ENCODE results near the gene SLC25A1.
"Not testable (repeated sequence)": the region's sequence is repeated elsewhere in the genome, so short reads cannot be mapped to it uniquely, and the experiment has no call there.

SLC25A1 gene

DNA sequence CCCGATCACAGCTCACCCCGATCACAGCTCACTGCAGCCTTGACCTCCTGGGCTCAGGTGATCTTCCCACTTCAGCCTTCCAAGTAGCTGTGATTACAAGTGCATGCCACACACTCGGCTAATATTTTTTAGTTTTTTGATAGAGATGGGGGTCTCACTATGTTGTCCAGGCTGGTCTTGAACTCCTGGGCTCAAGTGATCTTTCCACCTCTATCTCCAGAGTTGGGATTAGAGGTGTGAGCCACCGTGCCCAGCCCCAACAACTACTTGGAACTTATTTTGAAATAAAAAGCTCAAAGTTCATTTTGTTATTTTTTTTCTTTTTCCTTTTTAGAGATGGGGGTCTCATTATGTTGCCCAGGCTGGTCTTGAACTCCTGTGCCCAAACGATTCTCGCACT, 27.8 kb upstream of the SLC25A1 start:
- DNase-seq (ENCODE audit: low read depth in 2 of 2): no peak

DNA sequence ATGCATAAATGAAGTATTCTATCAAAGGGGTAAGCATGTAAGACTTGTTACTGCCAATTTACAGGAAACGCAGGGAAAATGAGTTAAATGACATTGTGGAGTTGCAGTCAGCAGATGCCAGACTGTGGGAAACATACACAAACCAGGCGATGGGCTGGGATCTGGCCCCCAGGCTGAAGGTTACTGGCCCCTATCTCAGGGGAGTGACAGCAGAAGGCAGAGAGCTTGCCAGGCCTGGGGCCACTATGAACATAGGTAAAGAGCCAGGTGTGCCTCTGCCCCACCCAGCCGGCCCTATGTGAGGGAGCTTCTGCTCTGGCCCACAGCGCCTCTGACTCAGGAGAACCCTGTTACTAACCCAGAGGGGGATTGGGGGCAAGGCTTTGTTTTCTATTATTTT, 26.1 kb upstream of the SLC25A1 start:
- DNase-seq (ENCODE audit: low read depth in 2 of 2): no peak

DNA sequence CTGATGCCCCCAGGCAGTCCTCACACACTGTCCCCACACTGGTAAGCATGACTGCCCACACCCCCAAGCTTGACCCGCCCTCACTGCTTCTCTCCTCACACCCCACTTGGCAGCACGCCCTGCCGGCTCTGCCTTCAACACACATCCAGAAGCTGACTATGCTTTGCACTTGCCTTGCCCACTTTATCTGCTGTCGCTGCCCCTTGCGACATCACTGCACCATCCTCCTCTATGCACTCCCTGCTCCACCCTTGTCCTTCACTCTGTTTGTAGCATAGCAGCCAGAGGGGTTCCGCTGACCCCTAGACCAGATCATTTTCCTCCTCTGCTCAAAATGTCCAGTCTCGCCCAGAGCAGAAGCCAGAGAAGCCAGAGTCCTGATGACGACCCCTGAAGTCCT, 25.3 kb upstream of the SLC25A1 start:
- DNase-seq (ENCODE audit: low read depth in 2 of 2): no peak

DNA sequence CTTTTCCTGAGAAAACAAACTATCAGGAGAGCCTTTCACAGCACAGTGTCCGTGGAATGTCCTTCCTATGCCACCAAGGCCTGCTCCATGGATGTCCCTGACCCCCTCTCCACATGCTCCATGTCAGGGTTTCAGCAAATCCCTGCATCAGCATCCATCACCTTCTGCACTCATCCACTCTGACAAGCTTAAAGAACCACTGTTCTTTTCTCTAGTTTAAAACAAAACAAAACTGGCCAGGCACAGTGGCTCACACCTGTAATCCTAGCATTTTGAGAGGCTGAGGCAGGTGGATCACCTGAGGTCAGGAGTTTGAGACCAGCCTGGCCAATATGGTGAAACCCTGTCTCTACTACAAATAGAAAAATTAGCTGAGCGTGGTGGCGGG, 24.3 kb upstream of the SLC25A1 start:
- DNase-seq (ENCODE audit: low read depth in 2 of 2): not testable (repeated sequence)

DNA sequence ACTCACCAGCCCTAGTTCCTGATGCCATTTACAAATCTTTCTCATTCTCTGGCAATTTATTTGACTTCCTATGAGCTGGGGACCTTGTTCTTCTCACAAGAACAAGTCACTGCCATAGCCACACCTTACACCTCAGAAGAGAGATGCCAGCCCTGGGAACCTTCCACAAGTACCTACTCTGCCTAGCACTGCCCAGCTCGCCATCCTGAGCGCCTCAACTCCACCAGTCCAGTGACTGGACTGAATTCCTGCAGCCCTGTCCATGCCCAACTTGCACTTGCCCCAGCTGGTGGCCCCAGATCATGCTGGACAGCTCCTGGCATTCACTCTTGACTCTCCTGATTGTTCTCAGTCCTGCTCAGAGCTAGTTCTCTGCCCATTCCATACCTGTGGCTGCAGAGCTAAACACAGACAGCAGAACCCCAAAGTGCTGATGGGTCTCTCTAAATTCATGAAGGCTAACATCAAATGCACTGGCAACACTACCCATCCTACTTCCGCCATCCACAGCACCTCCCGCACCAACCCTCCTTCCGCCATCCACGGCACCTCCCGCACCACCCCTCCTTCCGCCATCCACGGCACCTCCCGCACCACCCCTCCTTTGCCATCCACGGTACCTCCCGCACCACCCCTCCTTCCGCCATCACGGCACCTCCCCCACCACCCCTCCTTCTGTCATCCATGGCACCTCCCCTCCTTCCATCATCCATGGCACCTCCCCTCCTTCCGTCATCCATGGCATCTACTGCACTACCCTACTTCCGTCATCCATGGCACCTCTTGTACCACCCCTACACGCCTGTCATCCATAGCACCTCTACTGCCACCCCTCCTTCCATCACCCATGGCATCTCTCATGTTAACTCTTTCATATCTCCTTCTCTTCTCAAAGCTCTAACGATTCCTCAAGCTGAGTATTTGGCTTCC, 23.6 kb upstream of the SLC25A1 start:
- DNase-seq (ENCODE audit: low read depth in 2 of 2): no peak

DNA sequence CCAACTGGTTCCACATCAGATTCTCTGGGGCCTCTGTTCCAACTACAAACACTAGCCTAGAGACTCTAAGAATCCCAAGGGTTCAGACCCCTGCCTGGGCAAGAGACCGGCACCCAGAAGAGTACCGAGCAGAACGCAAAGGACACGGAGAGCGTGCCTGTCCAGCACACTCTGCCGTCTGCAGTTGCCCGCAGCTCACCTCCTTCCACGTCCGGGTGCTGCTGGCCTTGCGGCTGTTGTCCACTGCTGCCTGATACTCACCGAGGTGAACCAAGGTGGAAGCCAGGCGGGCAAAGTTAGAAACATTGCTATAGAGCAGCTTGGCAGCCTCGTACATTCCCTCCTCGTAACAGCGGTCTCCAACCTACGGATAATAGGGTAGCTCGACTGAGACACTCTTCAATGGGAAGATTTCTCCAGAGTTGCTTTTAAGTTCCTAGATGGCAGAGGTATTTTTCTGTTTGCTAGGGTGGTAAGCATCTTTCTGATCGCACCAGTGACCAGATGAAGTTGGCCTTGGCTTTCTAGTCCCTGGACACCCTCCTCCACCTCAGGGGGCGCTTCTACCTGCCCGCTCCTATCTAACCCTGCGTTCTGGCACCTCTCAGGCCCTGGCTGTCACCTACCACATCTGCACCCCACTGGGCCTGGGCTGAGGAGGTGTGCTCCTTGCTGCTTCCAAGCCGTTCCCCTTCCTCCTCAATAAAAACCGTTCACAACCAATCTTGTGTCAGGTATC, 22.8 kb upstream of the SLC25A1 start:
- DNase-seq (ENCODE audit: low read depth in 2 of 2): no peak

DNA sequence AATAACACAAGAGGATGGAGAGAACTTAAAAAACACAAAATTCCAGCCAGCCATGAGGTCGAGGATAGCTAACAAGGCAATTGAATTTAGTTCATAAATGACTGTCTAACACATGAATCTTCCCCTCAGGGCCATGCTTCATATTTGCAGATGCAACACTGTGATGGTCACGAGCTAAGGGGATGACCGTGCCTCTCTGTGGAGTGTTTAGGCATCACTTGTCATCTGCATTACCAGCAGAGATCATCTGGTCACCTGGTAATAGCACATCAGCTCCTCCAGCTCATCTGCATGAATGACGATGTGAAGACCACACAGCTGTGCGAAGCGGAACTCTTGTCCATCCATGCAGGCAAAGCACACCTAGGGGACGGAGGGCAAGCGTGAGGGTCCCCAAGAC, 20.9 kb upstream of the SLC25A1 start:
- no peak for DNase-seq (ENCODE audit: low read depth in 2 of 2)

DNA sequence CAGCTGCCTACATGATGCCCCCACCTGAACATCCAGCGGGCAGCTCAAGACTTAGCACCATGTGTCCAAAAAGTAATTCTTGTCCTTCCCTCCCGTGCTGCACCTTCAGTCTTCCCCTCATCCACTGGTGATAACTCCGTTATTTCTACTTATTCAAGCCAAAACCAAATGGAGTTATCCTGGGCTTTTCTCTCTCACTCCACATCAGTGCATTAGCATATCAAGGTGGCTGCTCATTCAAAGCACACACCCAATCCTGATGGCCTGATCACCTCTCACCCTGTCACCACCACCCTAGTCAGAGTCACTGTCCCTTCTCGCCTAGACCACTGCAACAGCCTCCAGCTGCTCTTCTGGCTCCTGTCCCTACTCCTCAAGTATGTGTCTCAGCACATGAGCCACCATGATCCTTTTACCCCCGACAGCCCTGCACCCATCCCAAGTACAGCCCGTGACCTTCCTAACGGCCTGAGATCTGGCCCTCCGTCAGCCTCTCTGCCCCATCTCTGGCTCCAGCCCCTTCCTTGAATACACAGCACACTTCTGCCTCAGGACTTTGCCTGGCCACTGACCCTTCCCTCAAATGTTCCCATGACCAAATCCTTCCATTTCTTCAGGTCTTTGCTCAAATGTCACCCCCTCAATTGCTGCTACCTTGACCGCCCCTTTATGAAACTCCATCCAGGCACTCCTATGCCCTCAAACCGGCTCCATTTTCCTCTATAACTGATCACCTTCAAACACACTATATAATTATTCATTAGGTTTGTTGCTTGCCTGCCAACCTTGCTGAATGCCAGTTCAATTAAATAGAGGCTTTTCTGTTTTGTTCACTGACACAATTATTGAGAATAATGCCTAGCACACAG, 19.7 kb upstream of the SLC25A1 start:
- DNase-seq (ENCODE audit: low read depth in 2 of 2): no peak

DNA sequence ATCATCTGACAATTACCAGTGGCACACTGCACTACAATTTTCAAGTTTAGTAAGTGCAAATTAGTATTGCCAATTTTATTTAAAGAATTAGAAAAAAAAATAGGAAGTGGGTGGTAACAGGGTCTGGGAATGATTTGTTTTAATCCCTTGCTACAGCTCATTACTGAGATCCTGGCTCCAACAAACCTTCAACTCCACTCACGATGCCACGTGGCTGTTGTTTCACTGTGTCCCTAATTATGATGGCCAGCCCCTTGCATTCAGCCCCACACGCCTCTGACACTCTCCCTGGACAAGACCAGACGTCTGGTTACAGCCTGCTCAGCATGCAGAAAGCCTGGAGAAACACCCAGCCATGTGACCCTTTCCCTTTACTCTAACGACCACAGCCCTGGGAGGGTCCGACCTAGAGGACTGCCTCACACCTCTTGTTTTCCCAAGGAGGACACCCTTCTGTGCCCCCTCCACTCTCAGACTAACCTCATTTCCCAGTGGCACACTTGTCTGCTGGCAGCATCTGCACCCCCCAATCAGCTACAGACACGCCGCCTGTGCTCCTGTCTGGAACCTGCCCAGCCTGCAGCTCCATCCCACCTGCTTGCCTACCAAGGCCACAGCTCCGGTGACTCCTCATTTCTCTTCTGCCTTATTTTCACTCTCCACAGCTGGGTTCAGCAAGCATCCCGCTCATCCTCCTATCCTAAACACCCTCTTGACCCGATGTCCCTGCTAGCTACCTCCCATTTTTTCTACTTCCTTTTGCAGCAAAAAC, 18.5 kb upstream of the SLC25A1 start:
- no peak for DNase-seq (ENCODE audit: low read depth in 2 of 2)

DNA sequence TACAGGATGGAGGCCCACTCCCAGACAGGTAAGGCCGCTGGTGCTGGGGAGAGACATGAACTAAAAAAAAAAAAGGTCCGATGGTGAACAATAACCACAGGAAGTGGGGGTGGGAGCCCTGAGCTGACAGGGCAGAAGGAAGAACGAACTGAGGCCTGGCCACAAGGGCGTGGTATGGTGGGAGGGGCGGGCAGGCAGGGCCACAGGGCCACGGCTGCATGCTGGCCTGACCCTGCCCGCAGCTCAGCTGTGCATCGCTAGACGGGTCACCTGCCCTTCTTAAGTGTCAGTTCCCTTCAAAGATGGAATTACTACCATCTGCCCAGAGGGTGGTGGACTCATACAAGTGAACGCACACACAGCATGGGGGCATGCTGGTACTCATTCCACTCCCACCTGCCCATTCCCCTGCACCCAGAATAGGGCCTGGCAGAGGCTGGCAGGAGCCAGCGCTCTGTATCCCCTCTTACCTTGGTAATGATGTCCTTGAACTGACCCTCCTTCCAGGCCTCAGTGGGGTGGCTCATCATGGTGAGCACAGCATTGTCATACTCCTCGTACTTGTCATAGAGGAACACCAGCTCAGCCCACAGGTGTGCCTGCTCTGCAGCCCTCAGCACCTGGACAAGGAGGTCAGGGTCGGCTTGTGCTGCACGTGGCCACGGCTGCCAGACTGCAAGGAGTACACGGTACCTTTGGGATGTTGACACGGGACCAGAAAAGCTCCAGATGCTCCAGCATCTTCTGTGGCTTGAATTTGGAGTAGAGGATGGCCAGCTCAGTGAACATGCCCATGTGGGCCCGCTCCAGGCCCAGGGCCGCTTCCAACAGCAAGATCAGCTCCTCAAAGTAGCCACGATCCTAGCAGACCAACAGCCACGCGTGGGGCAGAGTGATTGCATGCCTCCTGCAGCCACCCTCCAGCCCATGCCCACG, 17.5 kb upstream of the SLC25A1 start:
- no peak for DNase-seq (ENCODE audit: low read depth in 2 of 2)

DNA sequence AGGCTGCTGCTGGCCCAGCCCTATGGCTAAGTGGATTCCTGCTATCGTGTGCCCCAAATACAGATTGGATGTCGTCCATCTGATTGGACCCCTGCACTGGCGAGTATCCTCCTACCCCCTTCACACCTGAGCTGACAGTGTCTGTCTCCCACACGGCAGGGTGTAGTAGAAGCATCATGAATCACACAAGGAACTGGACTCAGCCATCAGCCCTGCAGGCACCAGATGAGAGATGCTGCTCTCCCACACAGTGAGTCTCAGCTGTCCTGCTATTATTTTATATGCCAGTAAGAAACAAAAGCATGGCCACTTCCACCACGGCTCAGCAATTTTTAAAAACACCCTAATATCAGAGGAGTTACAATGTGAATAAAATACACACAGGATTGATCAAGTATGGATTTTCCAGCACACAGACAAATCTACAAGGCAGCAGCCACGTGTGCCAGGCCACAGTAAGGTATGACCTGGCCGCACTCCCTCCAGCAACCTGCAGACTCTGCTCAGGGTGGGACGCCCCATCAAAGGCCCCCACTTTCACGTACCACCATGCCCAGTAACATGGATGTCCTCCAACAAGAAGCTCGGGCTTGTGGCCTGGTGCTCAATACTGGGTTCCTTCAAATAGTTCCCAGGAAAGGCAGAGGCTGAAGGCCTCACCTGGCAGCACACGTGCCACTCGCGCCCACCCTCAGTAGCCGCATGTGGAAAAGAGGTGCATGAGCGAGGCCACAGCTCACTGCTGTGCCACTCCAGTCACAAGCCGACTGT, 16.4 kb upstream of the SLC25A1 start:
- DNase-seq (ENCODE audit: low read depth in 2 of 2): no peak

DNA sequence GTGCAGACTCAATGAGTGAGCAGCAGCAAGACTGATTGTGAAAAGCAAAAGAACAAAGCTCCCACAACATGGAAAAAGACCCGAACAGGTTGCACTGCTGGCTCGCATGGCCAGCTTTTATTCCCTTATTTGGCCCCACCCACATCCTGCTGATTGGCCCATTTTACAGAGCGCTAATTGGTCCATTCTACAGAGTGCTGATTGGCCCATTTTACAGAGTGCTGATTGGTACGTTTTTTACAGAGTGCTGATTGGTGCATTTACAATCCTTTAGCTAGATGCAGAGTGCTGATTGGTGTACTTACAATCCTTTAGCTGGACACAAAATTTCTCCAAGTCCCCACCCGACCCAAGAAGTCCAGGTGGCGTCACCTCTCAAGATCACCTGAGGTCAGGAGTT, 15.3 kb upstream of the SLC25A1 start:
- no peak for DNase-seq (ENCODE audit: low read depth in 2 of 2)

DNA sequence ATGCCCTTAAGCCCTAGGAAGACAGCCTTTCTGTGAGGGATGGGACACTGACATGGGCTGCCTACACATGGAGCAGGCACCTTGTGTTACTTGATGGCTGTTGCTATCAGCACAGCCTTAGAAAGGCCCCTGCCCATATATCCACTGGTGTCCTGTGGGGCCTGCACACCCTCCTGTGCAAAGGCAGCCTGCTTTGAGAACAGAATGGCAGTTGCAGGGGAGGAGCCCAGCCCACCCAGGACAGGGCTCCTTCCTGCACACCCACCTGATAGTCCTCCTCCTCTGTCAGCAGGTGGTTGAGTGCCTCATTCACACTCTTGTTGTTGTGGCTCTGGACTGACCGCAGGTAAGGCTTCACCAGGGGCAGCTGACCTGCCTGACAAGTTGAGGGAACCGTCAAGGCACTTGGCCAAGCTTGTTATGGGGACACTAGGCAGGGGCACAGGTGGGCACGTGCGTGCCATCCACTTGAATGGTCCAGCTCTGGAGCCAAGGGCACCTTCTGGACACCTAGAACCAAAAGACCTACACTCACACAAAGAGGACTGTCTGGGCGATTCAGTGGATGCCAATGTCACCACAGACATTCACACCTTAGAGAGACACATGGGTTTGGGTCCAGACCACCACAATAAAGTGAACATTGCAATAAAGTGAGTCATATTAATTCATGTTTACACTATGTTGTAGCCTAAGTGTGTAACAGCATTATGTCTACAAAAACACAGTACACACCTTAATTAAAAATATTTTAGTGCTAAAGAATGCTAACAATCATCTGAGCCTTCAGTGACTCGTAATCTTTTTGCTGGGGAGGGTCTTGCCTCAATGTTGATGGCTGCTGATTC, 9.4 kb upstream of the SLC25A1 start:
- DNase-seq (ENCODE audit: low read depth in 2 of 2): no peak

DNA sequence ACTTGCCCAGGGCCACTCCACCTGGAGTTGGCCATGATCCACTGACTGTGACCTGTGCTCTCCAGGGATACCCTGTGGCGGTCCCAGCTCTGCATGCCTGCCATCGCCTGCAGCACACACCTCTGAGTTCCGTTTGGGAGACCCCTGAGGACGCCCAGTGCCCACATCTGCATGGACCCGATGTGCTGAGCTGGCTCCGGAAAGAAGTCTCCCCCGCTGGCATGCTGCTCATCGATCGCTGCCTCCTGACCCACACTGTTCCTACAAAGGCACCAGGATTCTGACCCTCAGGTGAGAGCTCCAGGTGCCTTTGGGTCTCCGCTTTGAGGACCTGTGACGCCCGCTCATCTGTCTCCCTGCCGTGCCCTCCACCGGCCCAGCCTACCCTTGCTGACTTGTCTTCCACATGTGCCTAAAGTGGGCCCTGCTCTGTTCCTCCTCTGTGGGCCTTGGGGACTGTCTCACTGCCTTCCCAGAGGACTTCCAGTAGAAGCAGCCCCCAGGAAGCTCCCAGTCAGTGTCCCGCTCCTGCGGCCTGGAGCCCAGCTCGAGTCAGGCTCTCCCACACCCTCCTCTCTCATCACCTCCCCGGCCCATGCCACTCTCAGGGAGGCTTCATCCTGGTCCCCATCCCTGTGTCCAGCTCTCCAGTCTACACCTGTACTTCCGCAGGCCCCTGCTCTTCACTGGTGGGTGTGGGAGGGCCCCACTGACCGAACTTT, 5.9 kb upstream of the SLC25A1 start:
- DNase-seq (ENCODE audit: low read depth in 2 of 2): no peak

DNA sequence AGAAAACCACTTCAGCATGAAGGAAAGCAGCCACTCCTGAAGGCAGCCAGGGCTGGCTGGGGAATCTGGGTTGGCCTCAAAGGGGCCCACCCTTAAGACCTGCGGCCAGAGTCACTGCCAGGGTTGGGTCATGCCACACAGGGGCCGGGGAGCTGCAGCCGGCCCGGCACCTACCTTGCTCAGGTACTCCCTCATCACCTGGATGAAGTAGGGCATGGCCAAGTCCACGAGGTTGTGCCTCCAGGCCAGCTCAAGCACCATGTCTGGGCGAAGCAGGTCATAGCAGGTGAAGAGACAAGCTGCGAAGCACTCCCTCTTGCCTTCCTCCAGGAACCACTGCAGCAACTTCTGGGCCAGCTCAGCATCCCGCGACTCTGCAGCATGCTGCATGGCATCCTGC, 4.7 kb upstream of the SLC25A1 start:
- no peak for DNase-seq (ENCODE audit: low read depth in 2 of 2)

DNA sequence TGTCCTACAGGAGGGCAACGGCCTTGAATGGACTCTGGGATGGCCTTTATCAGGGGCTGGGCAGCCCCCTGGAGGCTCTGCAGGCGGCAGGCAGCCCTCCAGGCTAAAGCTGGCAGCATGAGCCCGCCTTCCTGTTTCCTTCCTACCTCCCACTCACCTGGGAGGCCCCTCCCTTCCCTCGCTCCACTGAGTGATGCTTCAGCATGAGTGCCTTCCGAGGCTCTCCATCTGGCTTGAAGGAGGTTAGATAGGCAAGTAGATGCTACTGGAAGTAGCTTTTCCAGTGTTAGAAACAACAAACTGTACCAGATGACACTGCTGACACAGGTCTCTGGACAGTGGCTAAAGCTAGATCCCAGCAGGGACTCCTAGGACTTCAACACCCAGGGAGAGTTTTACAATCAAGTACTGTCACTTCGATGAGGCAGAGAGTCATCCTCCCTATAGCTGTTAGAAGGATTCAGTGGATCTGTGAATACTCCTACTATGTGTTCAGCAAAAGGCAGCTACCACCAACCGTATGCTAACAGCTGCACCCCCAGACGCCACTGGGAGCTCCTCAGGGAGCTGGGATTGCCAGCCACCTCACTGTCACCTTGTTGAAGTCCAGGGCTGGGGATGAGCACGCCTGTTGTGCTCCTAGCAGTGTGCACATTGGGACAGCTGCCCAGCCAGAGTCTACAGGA, 4.1 kb upstream of the SLC25A1 start:
- DNase-seq (ENCODE audit: low read depth in 2 of 2): no peak

DNA sequence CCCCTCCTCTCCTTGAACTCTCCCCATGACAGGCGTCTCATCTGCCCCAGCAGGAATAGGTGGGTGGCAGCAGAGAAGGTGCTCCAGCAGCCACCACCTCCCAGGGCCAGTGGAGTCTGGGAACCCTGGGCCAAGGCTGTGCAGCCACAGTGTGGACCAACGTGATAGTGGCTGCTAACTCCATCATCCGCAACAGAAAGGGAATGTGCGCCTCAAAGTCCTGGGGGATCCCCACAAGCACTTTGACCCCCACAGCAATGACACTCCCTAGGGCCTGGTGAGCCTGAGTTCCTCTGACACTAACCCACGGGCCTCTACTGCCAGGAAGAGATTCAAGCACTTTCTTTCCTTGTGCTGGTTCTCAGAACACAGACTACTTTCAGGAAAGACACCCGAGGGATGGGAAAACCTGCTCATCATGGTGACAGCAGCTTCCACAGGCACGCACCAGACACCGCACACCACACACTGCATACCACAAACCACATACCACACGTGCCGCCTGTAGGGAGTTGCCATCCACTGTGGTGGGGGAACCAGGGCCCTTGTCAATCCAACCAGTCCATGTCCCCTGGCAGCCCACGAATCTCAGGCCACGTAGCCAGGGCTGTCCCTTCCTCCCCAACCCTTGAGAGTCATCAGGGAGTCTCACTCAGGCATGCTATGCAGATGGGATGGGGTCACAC, 3.4 kb upstream of the SLC25A1 start:
- no peak for DNase-seq (ENCODE audit: low read depth in 2 of 2)

All from stimulated activated CD4-positive, alpha-beta T cell treated with anti-CD3 and anti-CD28 coated beads, Interleukin-1b, Interleukin-23, amount 100 ng/mL, for 1 hour (primary cell).